Gastroesophageal sphincter (tissue), 3 donors: ENCODE data around the gene SDS.

ENCODE experiments used
- EP300 ChIP-seq: sonication (generic); formaldehyde crosslinking; IDR thresholded peaks from one replicate; pipeline ENCODE4 v1.6.1; 2017; ENCODE audit warnings: antibody characterized with exemption, mild to moderate bottlenecking
- POLR2A ChIP-seq, 2 donors: fragments of 450-650 bp; IDR thresholded peaks; one replicate each; pipeline ENCODE4 v1.6.1; 2017; ENCODE audit warnings: antibody characterized with exemption in 2 of 2, mild to moderate bottlenecking in 2 of 2, moderate library complexity in 1 of 2
- POLR2AphosphoS5 ChIP-seq: sonication (generic); formaldehyde crosslinking; IDR thresholded peaks from one replicate; pipeline ENCODE4 v1.6.1; 2017; ENCODE audit warnings: antibody characterized with exemption
- TF ChIP-seq, protein P1 (sequence below), 4 experiments: fragments of 200-600 bp in 2 of 4; fragments of 450-650 bp in 2 of 4; sonication (generic) in 1 of 4; IDR thresholded peaks; one replicate each; pipeline ENCODE4 v1.5.1; 2017 to 2019; ENCODE audit warnings: antibody characterized with exemption in 4 of 4, mild to moderate bottlenecking in 2 of 4, moderate library complexity in 2 of 4

DNA sequence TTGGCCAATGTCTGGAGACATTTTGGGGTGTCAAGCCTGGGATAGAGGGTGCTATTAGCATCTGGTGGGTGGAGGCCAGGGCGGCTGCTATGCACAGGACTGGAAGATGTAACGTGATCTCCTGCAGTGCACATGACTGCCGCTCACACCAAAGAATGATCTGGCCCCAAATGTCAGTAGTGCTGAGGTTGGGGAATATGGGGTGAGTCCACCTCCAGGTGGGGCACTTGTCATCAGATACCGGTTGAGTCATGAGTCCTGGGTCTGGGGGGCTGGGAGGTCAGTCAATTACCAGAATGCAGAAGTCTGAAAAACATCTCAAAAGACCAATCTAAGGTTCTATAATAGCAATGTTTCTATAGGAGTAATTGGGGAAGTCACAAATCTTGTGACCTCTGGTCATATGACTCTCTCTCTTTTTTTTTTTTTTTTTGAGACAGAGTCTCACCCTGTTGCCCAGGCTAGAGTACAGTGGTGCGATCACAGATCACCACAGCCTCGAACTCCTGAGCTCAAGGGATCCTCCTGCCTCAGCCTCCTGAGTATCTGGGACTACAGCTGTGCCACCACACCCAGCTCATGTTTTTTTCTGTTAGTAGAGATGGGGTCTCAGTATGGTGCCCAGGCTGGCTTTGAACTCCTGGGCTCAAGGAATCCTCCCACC lies 12.5 kb upstream of the SDS start:
- TF ChIP-seq, protein P1, sequence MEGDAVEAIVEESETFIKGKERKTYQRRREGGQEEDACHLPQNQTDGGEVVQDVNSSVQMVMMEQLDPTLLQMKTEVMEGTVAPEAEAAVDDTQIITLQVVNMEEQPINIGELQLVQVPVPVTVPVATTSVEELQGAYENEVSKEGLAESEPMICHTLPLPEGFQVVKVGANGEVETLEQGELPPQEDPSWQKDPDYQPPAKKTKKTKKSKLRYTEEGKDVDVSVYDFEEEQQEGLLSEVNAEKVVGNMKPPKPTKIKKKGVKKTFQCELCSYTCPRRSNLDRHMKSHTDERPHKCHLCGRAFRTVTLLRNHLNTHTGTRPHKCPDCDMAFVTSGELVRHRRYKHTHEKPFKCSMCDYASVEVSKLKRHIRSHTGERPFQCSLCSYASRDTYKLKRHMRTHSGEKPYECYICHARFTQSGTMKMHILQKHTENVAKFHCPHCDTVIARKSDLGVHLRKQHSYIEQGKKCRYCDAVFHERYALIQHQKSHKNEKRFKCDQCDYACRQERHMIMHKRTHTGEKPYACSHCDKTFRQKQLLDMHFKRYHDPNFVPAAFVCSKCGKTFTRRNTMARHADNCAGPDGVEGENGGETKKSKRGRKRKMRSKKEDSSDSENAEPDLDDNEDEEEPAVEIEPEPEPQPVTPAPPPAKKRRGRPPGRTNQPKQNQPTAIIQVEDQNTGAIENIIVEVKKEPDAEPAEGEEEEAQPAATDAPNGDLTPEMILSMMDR (IDR thresholded peaks at IDR 0.05): no peak
- no peak for TF ChIP-seq POLR2A (IDR thresholded peaks at IDR 0.05)
- no peak for TF ChIP-seq POLR2AphosphoS5
- no peak for TF ChIP-seq EP300
